Heart right ventricle (tissue), 16 donors: Measurements from ENCODE around the gene IGSF21. TPM values are rescaled to one million over a fixed set of nuclear protein-coding genes. Genes with fewer than 3 reads are reported as not detected.

Experiments used
- ATAC-seq, 8 donors: fragments of 200-7000 bp; cut with Tn5 transposase; one replicate each; pipeline ENCODE4 v1.9.1; 2020; ENCODE audit warnings: mild to moderate bottlenecking in 8 of 8, moderate library complexity in 8 of 8, moderate number of reproducible peaks in 1 of 8
- DNase-seq, 2 donors: peaks; one replicate each; pipeline ENCODE4 v3.0.0-alpha.2; 2020
- H3K27ac ChIP-seq, 10 donors: fragments of 200-600 bp; sonication (generic) in 2 of 10; one replicate each; pipeline versions ENCODE4 v1.5.0 to v1.8.0; 2020 to 2022; ENCODE audit warnings: mild to moderate bottlenecking in 3 of 10
- H3K27me3 ChIP-seq, 7 donors: fragments of 200-600 bp; one replicate each; pipeline ENCODE4 v1.8.0; 2021 to 2022; ENCODE audit warnings: mild to moderate bottlenecking in 2 of 7
- H3K36me3 ChIP-seq, 9 donors: fragments of 200-600 bp; sonication (generic) in 1 of 9; one replicate each; pipeline versions ENCODE4 v1.5.0 to v1.8.0; 2020 to 2022; ENCODE audit warnings: mild to moderate bottlenecking in 2 of 9
- H3K4me1 ChIP-seq, 9 donors: fragments of 200-600 bp; sonication (generic) in 1 of 9; one replicate each; pipeline versions ENCODE4 v1.5.0 to v1.8.0; 2020 to 2022; ENCODE audit warnings: mild to moderate bottlenecking in 4 of 9
- H3K4me3 ChIP-seq, 10 donors: fragments of 200-600 bp; sonication (generic) in 2 of 10; one replicate each; pipeline versions ENCODE4 v1.5.0 to v1.8.0; 2020 to 2022; ENCODE audit warnings: mild to moderate bottlenecking in 7 of 10, moderate library complexity in 2 of 10
- H3K9me3 ChIP-seq, 11 donors: fragments of 200-600 bp in 10 of 11; sonication (generic) in 2 of 11; one replicate each; pipeline versions ENCODE4 v1.5.0 to v1.8.0; 2013 to 2022; ENCODE audit warnings: mild to moderate bottlenecking in 2 of 11, control low read depth in 1 of 11, moderate library complexity in 1 of 11
- WGBS, 2 donors: extraction: QIAGEN DNeasy Blood & Tissue Kit; methylation state at CpG; one replicate each; pipeline ENCODE4 v1.1.7; 2013; ENCODE audit warnings: inconsistent platforms in 1 of 2; 5-methylcytosine and 5-hydroxymethylcytosine counted together
- intact Hi-C, 10 donors: fragments of 100-400 bp; cut with DNase I; formaldehyde crosslinking; loops; one replicate each; pipeline versions ENCODE4 v1.11.1 to v1.14.2; 2022
- polyA plus RNA-seq, 2 donors: library from polyadenylated mRNA; stranded (reverse); fragments of 200-250 nt; gene quantifications; one replicate each; pipeline ENCODE4 v1.2.3, GENCODE V29; 2013
- total RNA-seq, 10 donors: library from RNA; stranded (reverse); fragmentation: NEBNext Ultra II Directional in 3 of 10; extraction: Animal tissue kit (Norgen Biotek cat#: 25700) in 3 of 10; gene quantifications; one replicate each; pipeline versions ENCODE4 v1.2.1 to v1.2.4, GENCODE V29; 2021 to 2023
- TF ChIP-seq, protein P1 (sequence below), 9 donors: fragments of 200-600 bp; sonication (generic) in 2 of 9; IDR thresholded peaks; one replicate each; pipeline versions ENCODE4 v1.5.0 to v1.8.0; 2021 to 2022; ENCODE audit warnings: antibody characterized with exemption in 9 of 9, mild to moderate bottlenecking in 5 of 9, moderate library complexity in 1 of 9
- donor health status: Arrhythmogenic right ventricular cardiomyopathy.
- donor health status: ischemic (EF 13 %, LVEDD 7.1; RV severe dilation, severe dysfunction).
- donor health status: healthy with polysubstance abuse.
- donor health status: DM: no; HTN: yes; CAD: no.
- donor health status: DM: no; HTN: no; CAD: no.
- donor health status: ischemic (EF 25% LVEDD 6.9; RV normal size, moderate dysfunction).
- donor health status: ischemic (EF 25% LVEDD 5.7; RV mildly dilated, moderate dysfunction).
- donor health status: healthy.
- donor health status: DM: yes; HTN: yes; CAD: no.
- donor health status: Ischemic cardiomyopathy.
- donor health status: ischemic (EF 35%, LVEDD 5.7; RV mildly dilated, moderate dysfunction).
- donor health status: nonischemic (EF 11% LVEDD 7.7; RV severe dilation, severe dysfunction).
- donor health status: DM: yes; HTN: yes; CAD: no.
- donor health status: PGD.
- donor health status: ischemic (EF 29% LVEDD 5.4; RV normal size, mild dysfunction).
- donor health status: nonischemic (EF 23%, LVEDD 6.1; RV moderate dilation, normal function).

The IGSF21 gene
- total and polyA plus RNA-seq, 12 donors: 0.13 to 1.6 (median 0.51) TPM; not detected in 1

DNA sequence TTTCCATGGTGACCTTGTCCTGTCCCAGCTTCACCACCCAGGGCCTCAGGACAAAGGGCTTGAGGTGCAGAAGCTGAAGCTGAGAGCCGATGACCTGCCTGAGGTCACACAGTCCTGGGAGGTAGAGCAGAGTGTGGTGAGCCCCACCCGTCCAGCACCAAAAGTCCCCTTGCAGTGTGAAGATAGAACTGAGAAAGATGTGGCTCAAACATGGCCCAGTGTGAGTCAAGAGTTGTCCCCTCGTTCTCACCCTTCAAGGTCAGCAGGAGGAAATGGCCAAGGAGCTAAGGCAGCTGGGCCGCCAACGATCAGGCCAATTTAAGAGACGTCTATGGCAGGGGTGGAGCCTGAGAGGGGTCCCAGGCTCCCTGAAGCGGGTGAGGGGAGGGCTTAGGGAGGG is 215.7 kb downstream of the IGSF21 start:
- H3K27ac ChIP-seq: no peak overlapping the region
- DNase-seq: no peak
- H3K4me1 ChIP-seq: no peaks in the 10 kb centered on the region
- no peak overlapping the region for H3K4me3 ChIP-seq
- intact Hi-C loops: no loop called here
- H3K27me3 ChIP-seq: peaks cover 0 to 65% (median 33%) of the 10 kb centered on the region in 7 donors
- WGBS, 2 donors: 63 to 66% methylated on average over 7 of the region's 7 CpGs
- H3K9me3 ChIP-seq: peaks cover 0 to 7% (median 0%) of the 10 kb centered on the region in 11 donors
- TF ChIP-seq, protein P1, sequence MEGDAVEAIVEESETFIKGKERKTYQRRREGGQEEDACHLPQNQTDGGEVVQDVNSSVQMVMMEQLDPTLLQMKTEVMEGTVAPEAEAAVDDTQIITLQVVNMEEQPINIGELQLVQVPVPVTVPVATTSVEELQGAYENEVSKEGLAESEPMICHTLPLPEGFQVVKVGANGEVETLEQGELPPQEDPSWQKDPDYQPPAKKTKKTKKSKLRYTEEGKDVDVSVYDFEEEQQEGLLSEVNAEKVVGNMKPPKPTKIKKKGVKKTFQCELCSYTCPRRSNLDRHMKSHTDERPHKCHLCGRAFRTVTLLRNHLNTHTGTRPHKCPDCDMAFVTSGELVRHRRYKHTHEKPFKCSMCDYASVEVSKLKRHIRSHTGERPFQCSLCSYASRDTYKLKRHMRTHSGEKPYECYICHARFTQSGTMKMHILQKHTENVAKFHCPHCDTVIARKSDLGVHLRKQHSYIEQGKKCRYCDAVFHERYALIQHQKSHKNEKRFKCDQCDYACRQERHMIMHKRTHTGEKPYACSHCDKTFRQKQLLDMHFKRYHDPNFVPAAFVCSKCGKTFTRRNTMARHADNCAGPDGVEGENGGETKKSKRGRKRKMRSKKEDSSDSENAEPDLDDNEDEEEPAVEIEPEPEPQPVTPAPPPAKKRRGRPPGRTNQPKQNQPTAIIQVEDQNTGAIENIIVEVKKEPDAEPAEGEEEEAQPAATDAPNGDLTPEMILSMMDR (IDR thresholded peaks at IDR 0.05): no peak
- H3K36me3 ChIP-seq: no peaks in the 10 kb centered on the region
- no peak for ATAC-seq

DNA sequence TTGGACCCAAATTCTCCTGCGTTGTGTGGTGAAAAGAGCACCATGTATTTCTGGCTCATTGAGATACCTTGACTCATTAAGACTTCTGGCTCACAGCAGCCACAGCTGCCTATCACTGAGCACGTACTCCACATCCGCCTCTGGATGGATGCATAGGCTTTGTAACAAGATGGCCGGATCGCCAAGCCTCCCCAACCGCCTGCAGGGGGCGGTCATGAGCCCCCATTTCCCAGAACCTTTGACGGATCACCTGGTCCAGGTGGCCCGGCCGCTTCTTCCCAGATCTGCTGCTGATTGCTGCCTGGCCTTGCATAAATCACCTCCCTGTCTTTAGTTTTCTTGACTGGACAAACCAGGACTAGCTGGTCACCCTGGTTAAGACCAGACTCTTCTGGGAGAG is 216.6 kb downstream of the IGSF21 start:
- Histone ChIP-seq H3K27ac (no peak overlapping the region), H3K9me3 (peaks cover 0 to under 1% (median 0%) of the 10 kb centered on the region in 11 donors), H3K4me1 (no peaks in the 10 kb centered on the region), H3K4me3 (no peak overlapping the region), H3K36me3 (no peaks in the 10 kb centered on the region), H3K27me3 (peaks cover 0 to 67% (median 30%) of the 10 kb centered on the region in 7 donors)
- no peak for DNase-seq
- 79 to 80% methylated on average over 10 of the region's 10 CpGs for WGBS, 2 donors
- intact Hi-C loops: no loop called here
- TF ChIP-seq, protein P1 (IDR thresholded peaks at IDR 0.05): peak in 2 of 9 donors; percentile 20 to 23
- no peak for ATAC-seq

DNA sequence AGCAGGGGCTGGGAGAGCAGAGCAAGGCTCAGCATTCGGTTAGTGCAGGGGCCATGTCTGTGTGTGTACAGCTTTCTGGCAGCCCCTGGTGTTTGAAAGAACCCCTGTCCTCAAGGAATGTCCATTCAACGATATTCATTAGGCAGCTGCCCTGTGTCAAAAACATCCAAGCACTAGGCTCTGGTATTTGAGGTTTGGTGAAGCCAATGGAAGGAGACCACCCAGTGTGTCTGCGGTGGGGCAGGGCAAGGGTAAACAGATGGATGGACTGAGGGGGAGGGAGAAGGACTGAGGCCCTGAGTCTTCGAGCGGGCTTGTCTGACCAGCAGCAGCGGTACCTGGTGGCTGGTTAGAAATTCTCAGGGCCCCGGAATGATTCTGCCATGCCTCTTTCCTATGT is 217.5 kb downstream of the IGSF21 start:
- WGBS, 2 donors: 61 to 71% methylated on average over 7 of the region's 7 CpGs
- no peaks in the 10 kb centered on the region for H3K9me3 ChIP-seq
- ATAC-seq (no peak), DNase-seq (no peak)
- H3K27ac ChIP-seq: no peak overlapping the region
- peaks cover 0 to 63% (median 26%) of the 10 kb centered on the region in 7 donors for H3K27me3 ChIP-seq
- intact Hi-C loops: no loop called here
- TF ChIP-seq, protein P1 (IDR thresholded peaks at IDR 0.05): no peak
- H3K36me3 ChIP-seq: no peaks in the 10 kb centered on the region
- no peaks in the 10 kb centered on the region for H3K4me1 ChIP-seq
- H3K4me3 ChIP-seq: no peak overlapping the region

DNA sequence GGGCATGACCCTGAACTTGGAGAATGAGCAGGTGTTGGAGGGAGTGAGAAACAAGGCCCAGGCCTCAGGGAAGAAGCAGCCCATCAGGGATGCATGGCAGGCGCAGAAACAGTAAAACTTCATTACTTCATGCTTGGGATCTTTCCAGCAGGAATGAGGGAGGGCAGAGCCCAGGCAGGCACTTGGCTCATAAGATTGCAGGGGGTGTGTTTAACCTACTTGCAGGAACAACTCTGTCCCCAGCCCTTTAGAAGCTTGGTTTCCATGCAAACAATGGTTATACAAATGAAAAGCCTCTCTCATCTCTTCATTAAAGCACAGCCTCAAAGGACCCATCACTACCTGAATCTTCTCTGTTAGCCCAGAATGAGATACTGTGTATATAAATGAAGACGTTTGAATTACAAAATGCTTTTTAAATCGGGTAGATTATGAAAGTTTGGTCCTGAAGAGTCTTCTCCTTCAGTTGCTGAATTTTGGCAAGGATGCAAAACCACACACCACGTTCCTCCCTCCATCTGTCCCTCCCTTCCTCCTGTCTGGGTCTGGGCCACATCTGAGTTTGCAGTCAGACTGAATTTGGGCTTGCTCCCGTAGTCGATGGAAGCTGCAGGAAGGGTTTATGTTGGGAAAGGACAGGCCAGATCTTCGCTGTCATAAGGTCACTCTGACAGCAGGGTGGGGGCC is 218.8 kb downstream of the IGSF21 start:
- Histone ChIP-seq H3K9me3 (no peaks in the 10 kb centered on the region), H3K4me1 (no peaks in the 10 kb centered on the region), H3K4me3 (no peak overlapping the region), H3K27me3 (peaks cover 0 to 57% (median 30%) of the 10 kb centered on the region in 7 donors), H3K27ac (no peak overlapping the region), H3K36me3 (no peaks in the 10 kb centered on the region)
- WGBS, 2 donors: 49 to 50% methylated on average over 7 of the region's 7 CpGs
- DNase-seq (no peak), ATAC-seq (no peak)
- intact Hi-C loops: no loop called here
- TF ChIP-seq, protein P1 (IDR thresholded peaks at IDR 0.05): no peak
